IPS-NIHi7 (cell line): ENCODE data around the gene TMEM169.
"Not testable (repeated sequence)": the region's sequence is repeated elsewhere in the genome, so short reads cannot be mapped to it uniquely, and the experiment has no call there.

Source experiments
- DNase-seq: peaks from one replicate; pipeline ENCODE4 v3.0.0; 2012; ENCODE audit warnings: mixed read lengths; ENCODE audit errors: extremely low spot score

The TMEM169 gene

DNA sequence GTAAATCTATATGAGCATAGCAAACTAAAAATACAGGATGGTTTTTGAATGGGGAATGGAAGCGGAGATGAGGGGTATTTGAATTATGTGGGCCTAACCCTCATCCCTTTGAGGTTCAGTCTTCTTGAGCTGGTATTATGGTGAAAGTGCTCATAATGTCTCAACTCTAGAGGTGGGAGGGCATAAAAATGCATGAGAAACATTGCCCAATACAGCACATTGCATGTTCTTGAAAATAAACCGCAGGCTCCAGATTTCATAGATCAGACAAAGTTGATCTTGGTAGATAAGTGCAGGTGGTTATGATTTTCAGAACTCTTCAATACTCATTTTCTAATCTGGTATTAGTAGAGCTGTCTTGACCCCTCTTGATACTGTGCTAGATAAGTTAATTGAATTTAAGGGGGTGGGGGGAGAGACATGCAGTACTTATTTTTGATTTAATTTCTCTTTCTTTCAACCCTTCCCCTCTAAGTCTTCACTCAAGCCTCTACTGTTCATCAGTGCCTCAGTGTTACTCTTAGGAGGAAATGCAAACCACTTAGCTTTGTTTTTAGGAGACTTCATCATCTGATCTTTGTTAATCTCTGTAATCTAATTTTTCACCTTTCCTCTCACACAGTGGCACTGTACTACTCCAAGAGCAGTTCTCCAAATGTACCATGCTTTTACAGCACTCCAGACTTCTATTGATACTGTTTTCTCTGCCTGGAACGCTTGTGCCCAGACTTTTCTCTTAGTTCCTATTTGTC is 49.6 kb downstream of the TMEM169 start:
- DNase-seq, result no peak

DNA sequence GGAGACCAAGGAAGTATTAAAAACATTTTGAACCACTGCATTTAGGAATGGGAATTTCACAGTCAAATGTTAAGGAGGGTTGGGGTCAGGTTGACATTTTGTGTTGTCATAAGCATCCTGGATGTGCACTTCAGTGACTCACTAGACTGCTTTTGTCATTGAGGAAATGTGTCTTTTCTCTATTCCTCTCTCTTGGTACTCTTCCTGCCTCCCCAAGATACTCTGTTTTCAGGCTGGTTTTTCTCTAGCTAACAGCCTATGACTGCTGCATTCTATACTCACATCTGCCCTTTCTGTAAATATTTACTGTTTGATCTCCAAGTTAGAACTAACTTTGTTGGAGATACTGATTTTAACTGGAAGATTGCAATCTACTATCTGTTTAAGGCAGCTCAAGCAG is 50.9 kb downstream of the TMEM169 start:
- no peak for DNase-seq

DNA sequence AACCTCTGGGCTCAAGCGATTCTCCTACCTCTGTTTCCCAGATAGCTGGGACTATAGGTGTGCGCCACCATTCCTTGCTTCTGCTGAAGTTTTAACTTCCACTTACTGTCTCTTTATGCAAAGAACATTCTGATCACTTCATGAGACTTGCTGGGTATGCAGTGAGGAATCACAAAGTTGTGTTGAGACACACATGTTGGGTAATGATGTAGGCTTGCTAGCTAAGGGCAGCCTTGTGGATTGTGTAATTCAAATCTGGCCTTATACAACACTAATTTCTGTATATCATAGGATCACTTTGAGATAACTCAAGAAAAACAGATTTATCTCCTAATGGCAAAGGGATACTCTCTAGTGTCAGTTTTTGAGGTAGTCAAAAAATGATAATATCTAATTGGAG is 51.7 kb downstream of the TMEM169 start:
- DNase-seq, result no peak

DNA sequence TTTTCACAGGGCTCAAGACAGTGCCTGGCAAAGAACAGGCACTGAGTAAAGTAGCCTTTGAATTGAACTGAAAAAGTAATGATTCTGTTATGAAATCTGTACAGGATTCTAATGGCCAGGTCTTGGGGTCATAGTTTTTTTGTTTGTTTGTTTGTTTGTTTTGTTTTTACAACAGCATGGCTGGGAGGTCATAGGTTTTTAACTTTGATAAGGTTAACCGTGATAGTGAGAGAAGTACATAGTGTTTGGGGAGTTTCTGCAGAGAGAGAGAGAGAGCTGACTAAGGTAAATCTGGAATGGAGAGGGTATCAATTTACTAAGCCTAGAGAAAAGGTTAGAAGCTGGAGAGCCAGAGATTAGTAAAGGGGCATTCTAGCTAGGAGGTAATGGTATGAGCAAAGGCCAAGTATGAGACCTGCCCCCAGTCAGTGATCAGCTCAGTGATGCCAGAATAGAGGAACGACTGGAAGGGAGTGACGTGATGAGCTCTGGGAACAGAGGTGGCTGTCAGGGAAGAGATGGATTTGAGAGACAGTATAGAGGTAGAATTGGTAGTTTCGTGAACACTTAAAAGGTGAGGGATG is 53.3 kb downstream of the TMEM169 start:
- no peak for DNase-seq

DNA sequence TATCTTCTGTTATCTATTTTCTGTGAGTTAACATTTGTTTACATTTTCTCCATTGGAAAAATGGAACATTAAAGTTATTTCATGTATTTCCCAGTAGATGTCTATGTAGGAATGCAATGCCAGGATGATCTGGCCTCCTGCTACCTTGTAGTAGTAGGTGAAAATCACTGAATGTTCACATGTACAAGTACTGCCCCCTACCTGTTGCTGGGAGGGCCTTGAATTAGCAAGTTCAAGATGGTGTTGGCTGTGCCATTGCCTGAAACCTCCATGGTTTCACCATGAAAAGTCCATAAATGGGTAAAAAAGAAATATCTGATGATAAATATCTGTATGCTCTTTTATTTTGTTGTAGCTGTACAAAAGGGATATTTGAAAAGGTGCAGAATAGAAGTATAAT is 58.2 kb downstream of the TMEM169 start:
- DNase-seq, result peak; percentile 56

DNA sequence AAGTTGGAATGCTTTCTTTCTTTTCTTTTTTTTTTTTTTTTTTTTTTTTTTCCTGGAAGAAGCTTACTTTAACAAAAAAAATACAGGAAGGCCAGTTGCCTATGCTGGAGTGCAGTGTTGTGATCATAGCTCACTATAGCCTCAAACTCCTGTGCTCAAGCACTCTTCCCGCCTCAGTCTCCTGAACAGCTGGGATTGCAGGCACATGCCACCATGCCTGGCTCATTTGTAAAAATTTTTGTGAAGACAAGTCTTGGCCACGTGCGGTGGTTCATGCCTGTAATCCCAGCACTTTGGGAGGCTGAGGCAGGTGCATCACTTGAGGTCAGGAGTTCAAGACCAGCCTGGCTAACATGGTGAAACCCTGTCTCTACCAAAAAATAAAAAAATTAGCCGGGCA is 59.8 kb downstream of the TMEM169 start:
- DNase-seq, result not testable (repeated sequence)

DNA sequence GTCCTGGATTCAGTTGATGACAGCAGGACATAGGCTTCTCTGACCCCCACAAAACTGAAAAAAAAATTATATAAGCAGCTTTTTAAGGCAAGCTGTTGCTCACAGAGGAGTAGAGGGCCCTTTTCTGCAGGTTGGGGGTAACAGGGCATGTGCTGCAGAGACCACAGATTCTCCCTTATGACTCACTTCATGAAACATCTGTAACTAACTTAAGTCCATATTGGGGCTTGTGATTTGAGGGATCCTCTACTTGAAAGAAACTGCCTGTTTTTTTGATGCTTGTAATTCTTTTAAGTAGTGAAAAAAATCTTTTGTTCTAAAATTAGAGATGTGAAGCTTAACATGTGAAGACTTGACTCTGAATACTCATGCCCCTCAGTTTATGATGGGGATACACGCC is 60.8 kb downstream of the TMEM169 start:
- no peak for DNase-seq

DNA sequence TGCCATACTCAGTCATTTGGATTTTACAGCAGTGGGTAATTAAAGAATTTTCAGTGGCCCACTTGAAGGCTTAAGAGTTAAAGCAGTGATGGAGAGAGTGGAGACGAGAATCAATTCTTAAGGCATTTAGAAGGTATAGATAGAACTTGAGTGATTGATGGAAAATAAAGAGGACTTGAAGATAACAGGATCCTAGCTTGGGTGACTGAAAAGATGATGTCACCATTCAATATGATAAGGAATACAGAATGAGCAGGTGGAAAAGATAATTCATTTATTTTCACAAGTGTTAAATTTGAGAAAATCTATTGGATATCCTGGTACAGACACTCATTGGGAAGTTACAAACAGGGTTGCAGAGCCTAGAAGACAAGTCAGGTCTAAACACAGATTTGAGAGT is 62.7 kb downstream of the TMEM169 start:
- DNase-seq, result no peak

DNA sequence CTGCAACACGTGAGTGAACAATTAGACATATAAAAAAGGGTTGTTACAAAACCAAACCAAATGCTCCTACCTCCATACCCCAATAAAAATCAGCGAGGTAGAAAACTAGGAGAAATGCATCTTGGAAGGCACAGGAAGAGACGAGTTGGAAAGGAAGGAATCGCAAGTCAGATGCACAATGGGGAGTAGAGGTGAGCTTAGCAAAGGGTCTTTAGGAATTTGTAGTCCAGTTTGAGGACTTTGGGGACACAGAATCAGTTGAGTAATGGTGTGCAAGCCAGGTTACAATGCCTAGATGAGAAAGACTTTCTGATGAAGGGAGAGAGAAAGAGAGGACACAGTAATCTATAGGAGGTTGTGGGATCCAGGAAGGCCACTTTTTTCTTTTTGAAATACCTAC is 63.1 kb downstream of the TMEM169 start:
- no peak for DNase-seq

DNA sequence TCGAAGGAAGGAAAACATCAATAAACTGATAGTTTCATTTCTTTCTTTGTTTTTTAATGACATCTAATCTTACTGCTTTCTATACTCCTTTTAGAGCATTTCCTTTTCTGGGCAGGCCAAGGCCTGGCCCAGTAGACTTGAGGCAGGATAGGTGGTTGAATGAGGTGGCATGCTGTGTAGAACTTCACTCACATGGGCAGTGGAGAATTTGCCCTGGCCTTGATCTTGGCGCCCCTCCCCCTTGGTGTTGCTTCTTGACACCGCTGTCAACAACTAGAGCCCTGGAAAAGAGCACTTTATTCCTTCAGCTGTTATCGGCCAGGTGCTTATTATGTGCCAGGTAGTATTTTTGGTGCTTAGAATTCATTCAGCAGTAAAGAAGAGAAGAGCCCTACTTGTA is 64.9 kb downstream of the TMEM169 start:
- no peak for DNase-seq

DNA sequence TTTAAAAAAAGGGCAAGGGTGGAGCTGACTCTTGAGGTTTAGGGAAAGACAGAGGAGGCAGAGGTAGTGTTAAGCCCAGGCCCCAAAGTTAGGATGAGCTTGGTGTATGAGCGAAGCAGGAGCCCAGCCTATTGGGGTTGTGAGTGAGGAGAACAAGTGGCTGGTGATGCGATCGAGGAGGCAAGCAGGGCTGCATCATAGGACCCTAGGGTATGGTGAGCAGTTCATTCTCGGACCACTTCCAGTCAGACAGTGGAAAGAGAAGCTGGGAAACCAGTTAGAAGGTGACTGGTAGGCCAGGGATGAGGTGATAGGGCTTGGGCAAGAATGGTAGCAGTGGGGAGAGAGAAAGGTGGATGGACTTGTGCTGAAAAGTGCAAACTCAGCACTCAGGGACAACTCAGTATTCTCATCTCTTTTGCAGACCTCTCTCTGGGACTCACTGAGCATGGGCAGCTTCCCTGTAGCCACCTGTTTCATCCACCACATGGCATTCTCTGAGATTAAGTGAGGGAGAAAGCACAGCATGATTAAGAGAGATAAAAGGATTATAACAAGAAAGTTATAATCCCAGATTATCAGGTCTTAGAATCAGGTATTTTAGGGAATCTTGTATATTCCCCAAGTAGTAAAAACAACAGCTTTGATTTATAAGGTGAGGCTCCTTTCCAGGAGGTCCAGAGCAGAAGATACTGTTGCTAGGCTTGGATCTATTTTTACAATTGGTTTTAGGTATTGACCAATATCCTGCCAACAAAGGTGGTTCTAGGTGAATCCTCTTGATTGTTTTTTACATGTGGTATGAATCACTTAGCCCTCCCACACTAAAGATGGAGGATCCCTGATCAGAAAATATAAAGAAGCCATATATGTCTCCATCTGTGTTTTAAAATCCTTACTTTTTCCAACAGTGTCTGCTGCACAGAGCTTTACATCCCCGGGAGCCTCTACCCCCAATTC is 65.7 kb downstream of the TMEM169 start:
- no peak for DNase-seq

DNA sequence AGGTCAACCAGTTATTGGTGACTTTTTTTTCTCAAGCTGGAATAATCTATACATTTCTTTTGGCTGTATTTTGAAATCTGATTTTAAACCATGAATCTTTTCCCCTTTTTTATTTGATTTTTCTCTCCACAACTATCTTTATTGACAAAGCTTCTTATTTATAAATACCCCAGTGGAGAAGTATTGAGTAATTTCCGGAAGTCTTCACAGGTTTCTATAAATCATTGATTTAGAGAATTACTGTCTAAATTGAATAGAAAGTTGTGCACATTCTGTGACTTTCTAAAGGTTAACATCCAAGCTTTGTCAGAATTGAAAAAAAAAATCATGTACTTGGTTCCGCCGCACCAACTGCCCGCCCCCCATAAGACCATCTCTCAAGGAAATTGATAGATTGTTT is 67.3 kb downstream of the TMEM169 start:
- DNase-seq, result no peak

DNA sequence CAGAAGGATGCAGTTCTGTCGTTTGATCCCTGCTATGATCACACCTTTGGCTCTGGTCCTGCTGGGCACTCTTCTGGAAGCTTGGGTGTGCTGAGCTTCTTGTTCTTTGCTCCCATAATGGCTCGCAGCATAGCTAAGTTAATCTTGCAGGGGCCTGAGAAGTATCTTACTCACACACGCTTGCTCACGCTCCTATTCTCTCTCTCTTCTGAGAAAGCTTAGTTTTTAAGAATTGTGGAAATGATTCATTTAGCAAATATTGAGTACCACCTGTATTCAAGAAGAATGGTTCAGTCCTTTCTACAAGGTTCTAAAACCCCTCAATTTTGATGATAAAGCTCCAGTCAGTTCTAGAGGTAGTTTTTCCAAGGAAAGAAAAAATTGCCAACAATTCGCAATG is 68.0 kb downstream of the TMEM169 start:
- DNase-seq, result no peak

DNA sequence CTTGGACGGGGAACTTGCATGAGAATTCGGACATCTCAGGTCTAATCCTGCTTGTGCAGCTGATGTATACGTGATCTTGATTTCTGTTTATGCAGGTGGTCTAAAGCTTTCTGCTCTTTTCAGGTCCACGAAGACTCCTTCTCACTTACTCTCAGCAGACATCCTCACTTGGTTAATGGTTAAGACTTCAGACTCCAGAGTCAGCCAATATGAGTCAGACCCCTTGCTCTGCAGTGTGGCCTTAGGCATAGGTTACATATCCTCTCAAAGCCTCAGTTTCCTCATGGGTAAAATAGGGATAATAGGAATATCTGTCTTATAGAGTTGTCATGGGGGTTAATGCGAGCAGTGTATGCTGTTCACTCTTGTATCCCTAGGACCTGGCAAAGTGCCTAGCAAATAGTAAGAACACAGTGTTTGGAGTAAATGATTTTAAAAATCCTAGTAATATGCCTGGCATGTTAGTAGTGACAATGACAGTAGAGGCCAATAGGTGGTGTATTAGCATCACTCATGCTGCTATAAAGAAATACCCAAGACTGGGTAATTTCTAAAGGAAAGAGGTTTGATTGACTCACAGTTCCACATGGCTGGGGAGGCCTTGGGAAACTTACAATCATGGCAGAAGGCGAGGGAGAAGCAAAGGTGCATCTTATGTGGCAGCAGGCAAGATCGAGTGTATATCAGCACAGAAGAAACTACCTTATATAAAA is 69.8 kb downstream of the TMEM169 start:
- DNase-seq, result no peak
